Keratinocyte (primary cell): ENCODE data around the gene GALR3.

Experiments
- CTCF ChIP-seq, 3 experiments: IDR thresholded peaks in 1 of 3; conservative IDR thresholded peaks in 1 of 3; optimal IDR thresholded peaks in 1 of 3; 2 replicates in 2 of 3; 3 replicates in 1 of 3; pipeline versions ENCODE3 to v1.5.1; 2011; ENCODE audit warnings: low read length in 3 of 3, mild to moderate bottlenecking in 3 of 3, moderate library complexity in 2 of 3, control low read depth in 1 of 3, inconsistent platforms in 1 of 3; ENCODE audit not compliant: insufficient read depth in 2 of 3; ENCODE audit errors: extremely low read depth in 1 of 3
- EZH2 ChIP-seq: IDR thresholded peaks from one replicate; pipeline ENCODE4 v1.6.1; 2012; ENCODE audit warnings: inconsistent platforms, mild to moderate bottlenecking, low read length, moderate library complexity

- no peak for TF ChIP-seq CTCF (optimal IDR thresholded peaks at IDR 0.05 in 1 of 3, IDR thresholded peaks at IDR 0.05 in 1 of 3, conservative IDR thresholded peaks at IDR 0.05 in 1 of 3; ENCODE audit: extremely low read depth in 1 of 3, insufficient read depth in 2 of 3, low read length in 3 of 3)
- TF ChIP-seq EZH2: no peak
These were observed 30.7 kb upstream of the GALR3 start for GRCh38 chr22:37792494-37792893.
